ENCODE data around the gene MINDY3. TPM values are rescaled to one million over a fixed set of nuclear protein-coding genes. Genes with fewer than 3 reads are reported as not detected.

Gene MINDY3
- total and polyA plus RNA-seq, 2 donors (not counting 1 experiment from before 2014, with no cell fraction given) = 11.6 to 29.3 TPM

GRCh38 chr10:15856328-15857015 lies 3.8 kb downstream of the MINDY3 start:
- Histone ChIP-seq H3K9me3 (ENCODE audit: control extremely low read depth in 1 of 3, control insufficient read depth in 2 of 3, insufficient read depth in 1 of 3, low read length in 2 of 3) (peaks cover 0 to 9% (median 0%) of the 10 kb centered on the region in 3 donors), H3K27ac (ENCODE audit: low read length in 2 of 2) (no peak overlapping the region), H3K4me1 (ENCODE audit: control insufficient read depth in 2 of 2, insufficient read depth in 2 of 2, low read length in 2 of 2) (peaks cover 18 to 21% of the 10 kb centered on the region in 2 donors), H3K36me3 (replicated peaks in 1 of 2; ENCODE audit: control extremely low read depth in 1 of 2, control insufficient read depth in 1 of 2, extremely low read depth in 1 of 2, insufficient read depth in 2 of 2, low read length in 1 of 2) (peaks cover 0 to 3% of the 10 kb centered on the region in 2 experiments), H3K4me3 (ENCODE audit: control extremely low read depth in 1 of 5, extremely low read depth in 1 of 5, insufficient read depth in 1 of 5, low read depth in 2 of 5, low read length in 4 of 5) (no peak overlapping the region), H3K27me3 (replicated peaks in 1 of 4; ENCODE audit: control extremely low read depth in 1 of 4, control insufficient read depth in 3 of 4, insufficient read depth in 4 of 4, low read length in 3 of 4) (no peaks in the 10 kb centered on the region), H3K4me2 (replicated peaks; ENCODE audit: low read depth, low read length, poor library complexity, severe bottlenecking) (no peak overlapping the region), H4K20me1 (ENCODE audit: control insufficient read depth, insufficient read depth, low read length, poor library complexity, severe bottlenecking) (peaks cover 20% of the 10 kb centered on the region), H3K9ac (ENCODE audit: low read length) (no peak overlapping the region), H3K79me2 (ENCODE audit: control insufficient read depth, insufficient read depth, low read length) (peaks cover 87% of the 10 kb centered on the region), H2AFZ (ENCODE audit: insufficient read depth, low read depth, low read length, poor library complexity, severe bottlenecking) (no peak overlapping the region)
- intact Hi-C loops (cut with micrococcal nuclease) = no loop called here
- Mint-ChIP-seq H3K4me1 (peaks cover 46% of the 10 kb centered on the region), H3K9me3 (ENCODE audit: insufficient read depth) (peaks cover 8% of the 10 kb centered on the region), H3K27ac (no peak overlapping the region), H3K4me3 (no peak overlapping the region), H3K27me3 (no peaks in the 10 kb centered on the region)
- ChIA-PET POLR2A (no interaction called here), CTCF (no interaction called here)
- TF ChIP-seq EZH2 (IDR thresholded peaks at IDR 0.05; ENCODE audit: borderline replicate concordance, insufficient read depth, low read depth, low read length, poor library complexity, severe bottlenecking) = no peak
- TF ChIP-seq CTCF (IDR thresholded peaks at IDR 0.05) = no peak
- DNase-seq (no peak), ATAC-seq (ENCODE audit: low read depth) (no peak)
- WGBS (ENCODE audit: insufficient coverage) = no CpG with 5 or more reads among the region's 4 CpGs

GRCh38 chr10:15853800-15854199 lies 6.5 kb downstream of the MINDY3 start:
- no peak overlapping the region for H3K4me2 ChIP-seq (replicated peaks; ENCODE audit: low read depth, low read length, poor library complexity, severe bottlenecking)
- ATAC-seq (ENCODE audit: low read depth) (no peak), DNase-seq (no peak)
- no peak overlapping the region for H2AFZ ChIP-seq (ENCODE audit: insufficient read depth, low read depth, low read length, poor library complexity, severe bottlenecking)
- H3K9ac ChIP-seq (ENCODE audit: low read length) = no peak overlapping the region
- peaks cover 0 to 3% of the 10 kb centered on the region in 2 experiments for H3K36me3 ChIP-seq (replicated peaks in 1 of 2; ENCODE audit: control extremely low read depth in 1 of 2, control insufficient read depth in 1 of 2, extremely low read depth in 1 of 2, insufficient read depth in 2 of 2, low read length in 1 of 2)
- H3K27ac Mint-ChIP-seq = no peak overlapping the region
- peaks cover 32% of the 10 kb centered on the region for H3K4me1 Mint-ChIP-seq
- peaks cover under 1 to 8% of the 10 kb centered on the region in 2 donors for H3K4me1 ChIP-seq (ENCODE audit: control insufficient read depth in 2 of 2, insufficient read depth in 2 of 2, low read length in 2 of 2)
- no peaks in the 10 kb centered on the region for H3K27me3 Mint-ChIP-seq
- no peak overlapping the region for H3K4me3 Mint-ChIP-seq
- POLR2A ChIA-PET = no interaction called here
- WGBS (ENCODE audit: insufficient coverage) = no CpG with 5 or more reads among the region's 4 CpGs
- CTCF ChIA-PET = interaction anchor here (1.2 kb wide), 1 partner anchor 26 kb away, joined by 3 read pairs; no protein-coding TSS in a partner anchor
- peaks cover 93% of the 10 kb centered on the region for H3K79me2 ChIP-seq (ENCODE audit: control insufficient read depth, insufficient read depth, low read length)
- H3K4me3 ChIP-seq (ENCODE audit: control extremely low read depth in 1 of 5, extremely low read depth in 1 of 5, insufficient read depth in 1 of 5, low read depth in 2 of 5, low read length in 4 of 5) = no peak overlapping the region
- peaks cover 30% of the 10 kb centered on the region for H4K20me1 ChIP-seq (ENCODE audit: control insufficient read depth, insufficient read depth, low read length, poor library complexity, severe bottlenecking)
- peaks cover 21% of the 10 kb centered on the region for H3K9me3 Mint-ChIP-seq (ENCODE audit: insufficient read depth)
- no peaks in the 10 kb centered on the region for H3K27me3 ChIP-seq (replicated peaks in 1 of 4; ENCODE audit: control extremely low read depth in 1 of 4, control insufficient read depth in 3 of 4, insufficient read depth in 4 of 4, low read length in 3 of 4)
- TF ChIP-seq EZH2 (IDR thresholded peaks at IDR 0.05; ENCODE audit: borderline replicate concordance, insufficient read depth, low read depth, low read length, poor library complexity, severe bottlenecking) = no peak
- no peak for TF ChIP-seq CTCF (IDR thresholded peaks at IDR 0.05)
- H3K9me3 ChIP-seq (ENCODE audit: control extremely low read depth in 1 of 3, control insufficient read depth in 2 of 3, insufficient read depth in 1 of 3, low read length in 2 of 3) = peaks cover 0 to 10% (median 5%) of the 10 kb centered on the region in 3 donors
- no peak overlapping the region for H3K27ac ChIP-seq (ENCODE audit: low read length in 2 of 2)
- intact Hi-C loops (cut with micrococcal nuclease) = no loop called here
